H7 (cell line): ENCODE data around the gene ONECUT2. TPM values are rescaled to one million over a fixed set of nuclear protein-coding genes. Genes with fewer than 3 reads are reported as not detected.

Experiments used
- DNase-seq: peaks from one replicate; pipeline ENCODE4 v3.0.0; 2012
- H3K27me3 ChIP-seq: 2 replicates; pipeline ENCODE4 v1.6.0; 2011; ENCODE audit warnings: mild to moderate bottlenecking, low read length; ENCODE audit not compliant: control insufficient read depth, insufficient read depth
- H3K36me3 ChIP-seq: replicated peaks from 2 replicates; pipeline ENCODE4 v1.5.1; 2011; ENCODE audit warnings: low read length; ENCODE audit not compliant: control insufficient read depth, insufficient read depth
- H3K4me3 ChIP-seq: 2 replicates; pipeline ENCODE4 v1.5.1; 2011; ENCODE audit warnings: low read depth, mild to moderate bottlenecking, control low read depth, low read length, moderate library complexity; ENCODE audit not compliant: insufficient read depth
- total RNA-seq: library from RNA; depleted of rRNA; stranded (reverse); fragments of >200 nt; shearing (Covaris generic); gene quantifications from 2 replicates; pipeline ENCODE4 v1.2.3, GENCODE V29; 2014

Gene ONECUT2
- total RNA-seq, 1 experiment from 2014 or later = 0.62 TPM

GRCh38 chr18:57447154-57447621 is 12.0 kb downstream of the ONECUT2 start:
- peak; percentile 86 for DNase-seq
- no peaks in the 10 kb centered on the region for H3K36me3 ChIP-seq
- peaks cover 30% of the 10 kb centered on the region for H3K27me3 ChIP-seq
- H3K4me3 ChIP-seq = no peak overlapping the region

- DNase-seq = no peak
- Histone ChIP-seq H3K36me3 (no peaks in the 10 kb centered on the region), H3K4me3 (no peak overlapping the region), H3K27me3 (no peaks in the 10 kb centered on the region)
Measured at GRCh38 chr18:57455576-57456129, 20.5 kb downstream of the ONECUT2 start.

- H3K27me3 ChIP-seq = no peaks in the 10 kb centered on the region
- no peaks in the 10 kb centered on the region for H3K36me3 ChIP-seq
- no peak for DNase-seq
- no peak overlapping the region for H3K4me3 ChIP-seq
Measured at GRCh38 chr18:57461652-57462269, 26.6 kb downstream of the ONECUT2 start.

- DNase-seq = no peak
- H3K27me3 ChIP-seq = no peaks in the 10 kb centered on the region
- H3K4me3 ChIP-seq = no peak overlapping the region
- no peaks in the 10 kb centered on the region for H3K36me3 ChIP-seq
Measured at GRCh38 chr18:57466307-57466706, 31.1 kb downstream of the ONECUT2 start.

- peak; percentile 49 for DNase-seq
- H3K36me3 ChIP-seq = no peaks in the 10 kb centered on the region
Measured at GRCh38 chr18:57466745-57467409, 31.7 kb downstream of the ONECUT2 start.

GRCh38 chr18:57469884-57470283 is 34.7 kb downstream of the ONECUT2 start:
- H3K36me3 ChIP-seq = no peaks in the 10 kb centered on the region
- no peaks in the 10 kb centered on the region for H3K27me3 ChIP-seq
- DNase-seq = no peak
- H3K4me3 ChIP-seq = no peak overlapping the region

More at GRCh38 chr18:57466745-57467409, 31.7 kb downstream of the ONECUT2 start:
- no peak overlapping the region for H3K4me3 ChIP-seq
- no peaks in the 10 kb centered on the region for H3K27me3 ChIP-seq

- no peaks in the 10 kb centered on the region for H3K27me3 ChIP-seq
- no peaks in the 10 kb centered on the region for H3K36me3 ChIP-seq
- H3K4me3 ChIP-seq = no peak overlapping the region
- no peak for DNase-seq
Measured at GRCh38 chr18:57475408-57475807, 40.2 kb downstream of the ONECUT2 start.

GRCh38 chr18:57475903-57476302 is 40.7 kb downstream of the ONECUT2 start:
- no peak overlapping the region for H3K4me3 ChIP-seq
- H3K36me3 ChIP-seq = no peaks in the 10 kb centered on the region
- no peaks in the 10 kb centered on the region for H3K27me3 ChIP-seq
- DNase-seq = no peak

- no peaks in the 10 kb centered on the region for H3K36me3 ChIP-seq
- no peak for DNase-seq
- no peaks in the 10 kb centered on the region for H3K27me3 ChIP-seq
- no peak overlapping the region for H3K4me3 ChIP-seq
Measured at GRCh38 chr18:57480733-57481132, 45.6 kb downstream of the ONECUT2 start.

GRCh38 chr18:57497372-57498294 is 62.5 kb downstream of the ONECUT2 start:
- DNase-seq = no peak
- Histone ChIP-seq H3K4me3 (no peak overlapping the region), H3K27me3 (no peaks in the 10 kb centered on the region), H3K36me3 (no peaks in the 10 kb centered on the region)

- no peak overlapping the region for H3K4me3 ChIP-seq
- H3K36me3 ChIP-seq = no peaks in the 10 kb centered on the region
- no peak for DNase-seq
Measured at GRCh38 chr18:57498682-57499256, 63.6 kb downstream of the ONECUT2 start.

GRCh38 chr18:57502624-57503023 is 67.5 kb downstream of the ONECUT2 start:
- DNase-seq = no peak
- no peaks in the 10 kb centered on the region for H3K27me3 ChIP-seq
- H3K36me3 ChIP-seq = no peaks in the 10 kb centered on the region
- no peak overlapping the region for H3K4me3 ChIP-seq

More at GRCh38 chr18:57498682-57499256, 63.6 kb downstream of the ONECUT2 start:
- H3K27me3 ChIP-seq = no peaks in the 10 kb centered on the region

- H3K4me3 ChIP-seq = no peak overlapping the region
Measured at GRCh38 chr18:57505231-57505630, 70.1 kb downstream of the ONECUT2 start.

GRCh38 chr18:57516056-57516455 is 80.9 kb downstream of the ONECUT2 start:
- no peak overlapping the region for H3K4me3 ChIP-seq

More at GRCh38 chr18:57505231-57505630, 70.1 kb downstream of the ONECUT2 start:
- Histone ChIP-seq H3K27me3 (no peaks in the 10 kb centered on the region), H3K36me3 (no peaks in the 10 kb centered on the region)
- no peak for DNase-seq

More at GRCh38 chr18:57516056-57516455, 80.9 kb downstream of the ONECUT2 start:
- Histone ChIP-seq H3K36me3 (no peaks in the 10 kb centered on the region), H3K27me3 (no peaks in the 10 kb centered on the region)
- DNase-seq = no peak
